H1 (cell line): ENCODE measurements around the gene HSD17B13. TPM values are rescaled to one million over a fixed set of nuclear protein-coding genes. Genes with fewer than 3 reads are reported as not detected.
"Not testable (repeated sequence)": the region's sequence is repeated elsewhere in the genome, so short reads cannot be mapped to it uniquely, and the experiment has no call there.

Experiments used
- CTCF ChIA-PET: fragments of 300-600 bp; sonication (Branson Sonifier 250); formaldehyde crosslinking; loops from one replicate; lab custom pipeline; 2021; ENCODE audit not compliant: partially characterized antibody; lab: Charles Lee
- POLR2A ChIA-PET: fragments of 300-600 bp; sonication (Branson Sonifier 250); formaldehyde crosslinking; loops from one replicate; lab custom pipeline; 2021; ENCODE audit warnings: inconsistent platforms; ENCODE audit not compliant: partially characterized antibody; lab: Charles Lee
- DNase-seq, 2 experiments: peaks; one replicate each; pipeline versions ENCODE4 v3.0.0 to v3.0.0-alpha.2; 2010 to 2022; ENCODE audit warnings: low spot score in 2 of 2, low read depth in 1 of 2, mixed read lengths in 1 of 2
- FAIRE-seq: peaks from 2 replicates; lab custom pipeline; 2011; peaks lifted over from hg19 to GRCh38; lab: Jason Lieb, UNC
- H2AFZ ChIP-seq: 2 replicates; pipeline ENCODE4 v1.8.1; 2012; ENCODE audit warnings: low read length, inconsistent platforms
- H2AK5ac ChIP-seq: 2 replicates; pipeline ENCODE4 v1.6.1; 2013; ENCODE audit warnings: low read depth, low read length
- H2BK120ac ChIP-seq: replicated peaks from 2 replicates; pipeline ENCODE3; 2013; ENCODE audit warnings: low read depth, low read length, inconsistent platforms
- H2BK12ac ChIP-seq: 2 replicates; pipeline ENCODE4 v1.6.1; 2013; ENCODE audit warnings: low read depth, low read length
- H2BK15ac ChIP-seq: 2 replicates; pipeline ENCODE4 v1.6.1; 2013; ENCODE audit warnings: low read length
- H2BK20ac ChIP-seq: 2 replicates; pipeline ENCODE4 v1.6.1; 2013; ENCODE audit warnings: low read length
- H2BK5ac ChIP-seq: 2 replicates; pipeline ENCODE4 v1.6.1; 2013; ENCODE audit warnings: low read depth, low read length
- H3K14ac ChIP-seq: 2 replicates; pipeline ENCODE4 v1.6.1; 2013; ENCODE audit warnings: inconsistent platforms; ENCODE audit not compliant: insufficient read length
- H3K18ac ChIP-seq: 2 replicates; pipeline ENCODE4 v1.6.1; 2013; ENCODE audit warnings: low read length; ENCODE audit errors: extremely low read depth
- H3K23ac ChIP-seq: 2 replicates; pipeline ENCODE4 v1.6.1; 2013; ENCODE audit warnings: inconsistent platforms; ENCODE audit not compliant: insufficient read length
- H3K23me2 ChIP-seq: 2 replicates; pipeline ENCODE4 v1.6.1; 2013; ENCODE audit warnings: low read depth, low read length
- H3K27ac ChIP-seq: 2 replicates; pipeline ENCODE4 v1.6.1; 2011; ENCODE audit warnings: low read depth, low read length, inconsistent platforms
- H3K27me3 ChIP-seq, 4 experiments: replicated peaks in 1 of 4; 1 replicate in 1 of 4; 2 replicates in 3 of 4; pipeline versions ENCODE4 v1.6.1 to v1.8.1; 2011 to 2013; ENCODE audit warnings: low read length in 3 of 4, mild to moderate bottlenecking in 3 of 4, inconsistent platforms in 2 of 4, mixed read lengths in 2 of 4, moderate library complexity in 1 of 4; ENCODE audit not compliant: control insufficient read depth in 3 of 4, insufficient read depth in 3 of 4; ENCODE audit errors: extremely low read depth in 1 of 4
- H3K36me3 ChIP-seq, 4 experiments: 2 replicates each; pipeline versions ENCODE4 v1.6.1 to v1.8.1; 2011 to 2013; ENCODE audit warnings: mild to moderate bottlenecking in 4 of 4, low read length in 3 of 4, moderate library complexity in 2 of 4, control low read depth in 1 of 4, inconsistent platforms in 1 of 4; ENCODE audit not compliant: insufficient read depth in 4 of 4, control insufficient read depth in 2 of 4
- H3K4ac ChIP-seq: replicated peaks from 2 replicates; pipeline ENCODE3; 2013; ENCODE audit warnings: low read length, low read depth, mixed read lengths, inconsistent platforms; ENCODE audit not compliant: insufficient read length
- H3K4me1 ChIP-seq, 4 experiments: replicated peaks in 1 of 4; 1 replicate in 1 of 4; 2 replicates in 3 of 4; pipeline versions ENCODE4 v1.6.1 to v1.8.1; 2011 to 2013; ENCODE audit warnings: low read length in 3 of 4, inconsistent platforms in 2 of 4, mixed read lengths in 1 of 4; ENCODE audit not compliant: insufficient read depth in 4 of 4, control insufficient read depth in 3 of 4
- H3K4me2 ChIP-seq, 2 experiments: 2 replicates each; pipeline versions ENCODE4 v1.6.1 to v1.8.1; 2011 to 2013; ENCODE audit warnings: low read depth in 2 of 2, low read length in 2 of 2, control low read depth in 1 of 2, inconsistent platforms in 1 of 2, mild to moderate bottlenecking in 1 of 2; ENCODE audit not compliant: insufficient read depth in 1 of 2
- H3K4me3 ChIP-seq, 4 experiments: fragments of 200-600, 300-600 bp in 1 of 4; sonication (generic), shearing (Covaris generic), sonication (Bioruptor Twin) in 1 of 4; 2 replicates each; pipeline versions ENCODE4 v1.5.1 to v1.8.1; 2011 to 2016; ENCODE audit warnings: low read length in 4 of 4, low read depth in 3 of 4, control low read depth in 2 of 4, inconsistent platforms in 2 of 4, mild to moderate bottlenecking in 2 of 4, mixed read lengths in 1 of 4, moderate library complexity in 1 of 4; ENCODE audit not compliant: insufficient read depth in 2 of 4; ENCODE audit errors: extremely low read depth in 1 of 4
- H3K56ac ChIP-seq: replicated peaks from 2 replicates; pipeline ENCODE3; 2013; ENCODE audit warnings: low read depth, mild to moderate bottlenecking, mixed read lengths, low read length, inconsistent platforms; ENCODE audit not compliant: insufficient read length
- H3K79me1 ChIP-seq: 2 replicates; pipeline ENCODE4 v1.6.1; 2013; ENCODE audit warnings: low read depth, low read length, control low read depth
- H3K79me2 ChIP-seq, 2 experiments: 2 replicates each; pipeline versions ENCODE4 v1.6.1 to v1.8.1; 2012 to 2013; ENCODE audit warnings: low read length in 2 of 2, mild to moderate bottlenecking in 2 of 2, inconsistent platforms in 1 of 2; ENCODE audit not compliant: insufficient read depth in 2 of 2, control insufficient read depth in 1 of 2
- H3K9ac ChIP-seq, 4 experiments: replicated peaks in 1 of 4; 1 replicate in 1 of 4; 2 replicates in 3 of 4; pipeline versions ENCODE4 v1.6.1 to v1.8.1; 2011 to 2013; ENCODE audit warnings: low read depth in 3 of 4, low read length in 3 of 4, control low read depth in 2 of 4, mild to moderate bottlenecking in 2 of 4, moderate library complexity in 2 of 4, inconsistent platforms in 1 of 4; ENCODE audit errors: extremely low read depth in 1 of 4
- H3K9me3 ChIP-seq, 2 experiments: 2 replicates each; pipeline versions ENCODE4 v1.6.1 to v1.8.1; 2012 to 2013; ENCODE audit warnings: mild to moderate bottlenecking in 2 of 2, moderate library complexity in 2 of 2, control low read depth in 1 of 2, inconsistent platforms in 1 of 2, low read depth in 1 of 2, low read length in 1 of 2, mixed read lengths in 1 of 2; ENCODE audit not compliant: insufficient read depth in 2 of 2
- H4K20me1 ChIP-seq, 2 experiments: replicated peaks in 1 of 2; 2 replicates each; pipeline versions ENCODE3 to v1.8.1; 2011 to 2013; ENCODE audit warnings: inconsistent platforms in 2 of 2, low read length in 2 of 2, mild to moderate bottlenecking in 1 of 2; ENCODE audit not compliant: insufficient read depth in 2 of 2, control insufficient read depth in 1 of 2
- H4K5ac ChIP-seq: 2 replicates; pipeline ENCODE4 v1.6.1; 2013; ENCODE audit warnings: low read length, low read depth, mixed read lengths, inconsistent platforms; ENCODE audit not compliant: insufficient read length
- H4K8ac ChIP-seq: 2 replicates; pipeline ENCODE4 v1.8.0; 2013; ENCODE audit warnings: mild to moderate bottlenecking, moderate library complexity, low read length, inconsistent platforms; ENCODE audit not compliant: insufficient read depth; ENCODE audit errors: extremely low read depth
- H4K91ac ChIP-seq: replicated peaks from 2 replicates; pipeline ENCODE3; 2013; ENCODE audit warnings: low read length, mixed read lengths, inconsistent platforms; ENCODE audit not compliant: insufficient read length
- polyA plus RNA-seq, 7 experiments: library from polyadenylated mRNA; depleted of rRNA in 3 of 7; stranded (reverse) in 5 of 7; unstranded in 2 of 7; fragments of >200 nt in 5 of 7; fragments of 200-250 nt in 2 of 7; gene quantifications; 1 replicate in 5 of 7; 2 replicates in 1 of 7; 4 replicates in 1 of 7; pipeline versions ENCODE4 v1.2.1 to v1.2.3, GENCODE V29; 2011 to 2013; ENCODE audit warnings: missing spikeins in 2 of 7, mixed read lengths in 2 of 7
- total RNA-seq: library from RNA; stranded (reverse); fragmentation: NEBNext Ultra II Directional; extraction: Animal tissue kit (Norgen Biotek cat#: 25700); gene quantifications from 2 replicates; pipeline ENCODE4 v1.2.1, GENCODE V29; 2021

Gene HSD17B13
- total and polyA plus RNA-seq, 2 of the 8 experiments (the other 6 are each of a cell fraction or from before 2014, with no cell fraction given) = 0.09 to 0.13 TPM

DNA sequence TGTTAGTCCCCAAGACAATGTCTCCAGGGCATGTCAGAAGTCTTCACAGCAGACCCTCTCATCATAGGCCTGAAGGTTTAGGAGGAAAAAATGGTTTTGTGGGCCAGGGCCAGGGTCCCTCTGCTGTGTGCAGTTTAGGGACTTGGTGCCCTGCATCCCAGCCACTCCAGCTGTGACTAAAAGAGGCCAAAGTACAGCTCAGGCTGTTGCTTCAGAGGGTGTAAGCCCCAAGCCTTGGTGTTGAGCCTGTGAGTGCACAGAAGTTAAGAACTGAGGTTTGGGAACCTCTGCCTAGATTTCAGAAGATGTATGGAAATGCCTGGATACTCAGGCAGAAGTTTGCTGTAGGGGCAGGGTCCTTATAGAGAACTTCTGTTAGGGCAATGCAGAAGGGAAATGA is 38.4 kb downstream of the HSD17B13 start:
- H4K20me1 ChIP-seq, H2BK5ac ChIP-seq, H3K18ac ChIP-seq, H3K79me1 ChIP-seq, H3K23me2 ChIP-seq, H3K79me2 ChIP-seq, H2AFZ ChIP-seq, H2AK5ac ChIP-seq, H3K4me1 ChIP-seq, H3K23ac ChIP-seq, H4K5ac ChIP-seq, H2BK12ac ChIP-seq, H3K14ac ChIP-seq, H4K8ac ChIP-seq, H4K91ac ChIP-seq, H3K36me3 ChIP-seq, H2BK15ac ChIP-seq, CTCF ChIA-PET, POLR2A ChIA-PET, H3K4me3 ChIP-seq, H2BK20ac ChIP-seq, H3K27me3 ChIP-seq, H3K56ac ChIP-seq, H3K4ac ChIP-seq, H3K27ac ChIP-seq, DNase-seq, FAIRE-seq, H3K4me2 ChIP-seq, H3K9ac ChIP-seq, H2BK120ac ChIP-seq: not testable (repeated sequence)
- H3K9me3 ChIP-seq = peaks cover 23 to 36% of the 10 kb centered on the region in 2 experiments
